Right lobe of liver (tissue), 4 donors: ENCODE results near the gene NVL.
"Not testable (repeated sequence)": the region's sequence is repeated elsewhere in the genome, so short reads cannot be mapped to it uniquely, and the experiment has no call there.

Experiments
- POLR2A ChIP-seq: fragments of 450-650 bp; IDR thresholded peaks from one replicate; pipeline ENCODE4 v1.6.1; 2017; ENCODE audit warnings: antibody characterized with exemption, mild to moderate bottlenecking
- TF ChIP-seq, protein P1 (sequence below), 4 donors: fragments of 200-600 bp in 3 of 4; fragments of 450-650 bp in 1 of 4; IDR thresholded peaks; one replicate each; pipeline versions ENCODE4 v1.5.1 to v1.8.0; 2016 to 2022; ENCODE audit warnings: antibody characterized with exemption in 4 of 4, mild to moderate bottlenecking in 2 of 4
- donor health status: DM: no; HTN: no; CAD: no.
- donor health status: DM: no; HTN: no; CAD: no.
- donor health status: DM: no; HTN: yes; CAD: no.

DNA sequence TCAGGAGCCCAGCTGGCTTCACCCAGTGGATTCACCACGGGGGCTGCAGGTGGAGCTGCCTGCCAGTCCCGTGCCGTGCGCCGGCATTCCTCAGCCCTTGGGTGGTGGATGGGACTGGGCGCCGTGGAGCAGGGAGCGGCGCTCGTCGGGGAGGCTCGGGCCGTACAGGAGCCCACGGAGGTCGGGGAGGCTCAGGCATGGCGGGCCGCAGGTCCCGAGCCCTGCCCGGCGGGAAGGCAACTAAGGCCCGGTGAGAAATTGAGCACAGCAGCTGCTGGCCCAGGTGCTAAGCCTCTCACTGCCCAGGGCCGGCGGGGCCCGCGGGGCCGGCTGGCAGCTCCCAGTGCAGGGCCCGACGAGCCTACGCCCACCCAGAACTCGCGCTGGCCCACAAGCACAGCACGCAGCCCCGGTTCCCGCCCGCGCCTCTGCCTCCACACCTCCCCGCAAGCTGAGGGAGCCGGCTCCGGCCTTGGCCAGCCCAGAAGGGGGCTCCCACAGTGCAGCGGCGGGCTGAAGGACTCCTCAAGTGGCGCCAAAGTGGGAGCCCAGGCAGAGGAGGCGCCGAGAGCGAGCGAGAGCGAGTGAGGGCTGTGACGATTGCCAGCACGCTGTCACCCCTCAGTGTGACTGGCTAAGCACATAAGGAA is 22.6 kb upstream of the NVL start:
- TF ChIP-seq, protein P1, sequence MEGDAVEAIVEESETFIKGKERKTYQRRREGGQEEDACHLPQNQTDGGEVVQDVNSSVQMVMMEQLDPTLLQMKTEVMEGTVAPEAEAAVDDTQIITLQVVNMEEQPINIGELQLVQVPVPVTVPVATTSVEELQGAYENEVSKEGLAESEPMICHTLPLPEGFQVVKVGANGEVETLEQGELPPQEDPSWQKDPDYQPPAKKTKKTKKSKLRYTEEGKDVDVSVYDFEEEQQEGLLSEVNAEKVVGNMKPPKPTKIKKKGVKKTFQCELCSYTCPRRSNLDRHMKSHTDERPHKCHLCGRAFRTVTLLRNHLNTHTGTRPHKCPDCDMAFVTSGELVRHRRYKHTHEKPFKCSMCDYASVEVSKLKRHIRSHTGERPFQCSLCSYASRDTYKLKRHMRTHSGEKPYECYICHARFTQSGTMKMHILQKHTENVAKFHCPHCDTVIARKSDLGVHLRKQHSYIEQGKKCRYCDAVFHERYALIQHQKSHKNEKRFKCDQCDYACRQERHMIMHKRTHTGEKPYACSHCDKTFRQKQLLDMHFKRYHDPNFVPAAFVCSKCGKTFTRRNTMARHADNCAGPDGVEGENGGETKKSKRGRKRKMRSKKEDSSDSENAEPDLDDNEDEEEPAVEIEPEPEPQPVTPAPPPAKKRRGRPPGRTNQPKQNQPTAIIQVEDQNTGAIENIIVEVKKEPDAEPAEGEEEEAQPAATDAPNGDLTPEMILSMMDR (IDR thresholded peaks at IDR 0.05) = not testable (repeated sequence)
- TF ChIP-seq POLR2A = not testable (repeated sequence)
